Anterior cingulate cortex (tissue), 58 donors: ENCODE results near the gene BSDC1.
A peak's percentile ranks its signal among the peaks of the same experiment; 100 is the strongest.
"Not testable (repeated sequence)": the region's sequence is repeated elsewhere in the genome, so short reads cannot be mapped to it uniquely, and the experiment has no call there.

Source experiments
- DNase-seq, 58 donors: peaks; one replicate each; lab custom pipeline; 2025; lab: John Stamatoyannopoulos, UW

Gene BSDC1

GRCh38 chr1:32394141-32394889, at the start of gene BSDC1:
Gene BSDC1 (minus strand): TSS chr1:32394441. CDS start chr1:32394414, 27 bp downstream.
- peak; percentile 83 to 100 (median 98) for DNase-seq

GRCh38 chr1:32441467-32441866, 47.2 kb upstream of the BSDC1 start:
- not testable (repeated sequence) for DNase-seq

GRCh38 chr1:32438777-32439176, 44.5 kb upstream of the BSDC1 start:
- DNase-seq = not testable (repeated sequence)

DNA sequence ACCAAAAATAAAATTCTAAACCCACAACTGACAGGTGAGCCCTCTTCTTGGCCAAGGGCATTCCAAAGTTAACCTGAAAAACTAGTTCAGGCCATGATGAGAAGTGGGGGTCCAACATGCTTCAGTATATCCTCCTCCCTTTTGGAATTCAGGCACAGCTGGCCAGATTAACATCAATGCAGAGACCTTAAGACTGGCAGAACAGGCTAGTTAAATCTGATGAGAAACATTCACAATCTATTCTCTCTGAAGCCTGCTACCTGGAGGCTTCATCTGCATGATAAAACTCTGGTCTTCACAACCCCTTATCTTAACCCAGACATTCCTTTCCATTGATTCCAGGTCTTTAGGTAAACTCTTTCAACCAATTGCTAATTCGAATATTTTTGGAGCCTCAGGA, 43.9 kb upstream of the BSDC1 start:
- DNase-seq = no peak

- DNase-seq = no peak
Measured at GRCh38 chr1:32431736-32432400, 37.6 kb upstream of the BSDC1 start.

- no peak for DNase-seq
Measured at GRCh38 chr1:32427264-32427963, 33.2 kb upstream of the BSDC1 start.

GRCh38 chr1:32426489-32427255, 32.4 kb upstream of the BSDC1 start:
- DNase-seq = peak in 5 of 58 donors; percentile 3 to 44 (median 17)

DNA sequence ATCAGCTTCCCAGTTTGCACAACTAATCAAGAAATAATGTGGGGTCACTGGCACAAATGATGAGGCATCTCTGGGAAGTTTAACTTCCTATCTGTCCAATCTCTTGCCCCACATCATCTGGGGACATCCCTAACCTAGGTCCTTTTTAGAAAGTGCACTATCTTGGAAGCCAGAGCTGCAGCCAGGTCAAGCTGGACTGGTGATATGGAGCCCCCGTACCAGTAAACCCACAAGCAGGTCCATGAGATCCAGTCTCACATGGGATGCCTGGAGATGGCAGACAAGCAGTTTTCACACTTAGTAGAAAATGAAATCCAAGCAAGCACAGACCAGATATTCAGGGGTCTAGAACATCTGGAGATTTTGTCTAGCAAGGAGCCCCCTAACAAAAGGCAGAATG, 27.5 kb upstream of the BSDC1 start:
- no peak for DNase-seq

GRCh38 chr1:32414186-32414886, 20.1 kb upstream of the BSDC1 start:
- DNase-seq = no peak

- peak in 19 of 58 donors; percentile 1 to 34 (median 9) for DNase-seq
Measured at GRCh38 chr1:32413507-32414185, 19.4 kb upstream of the BSDC1 start.

GRCh38 chr1:32411261-32411660, 17.0 kb upstream of the BSDC1 start:
- no peak for DNase-seq

DNA sequence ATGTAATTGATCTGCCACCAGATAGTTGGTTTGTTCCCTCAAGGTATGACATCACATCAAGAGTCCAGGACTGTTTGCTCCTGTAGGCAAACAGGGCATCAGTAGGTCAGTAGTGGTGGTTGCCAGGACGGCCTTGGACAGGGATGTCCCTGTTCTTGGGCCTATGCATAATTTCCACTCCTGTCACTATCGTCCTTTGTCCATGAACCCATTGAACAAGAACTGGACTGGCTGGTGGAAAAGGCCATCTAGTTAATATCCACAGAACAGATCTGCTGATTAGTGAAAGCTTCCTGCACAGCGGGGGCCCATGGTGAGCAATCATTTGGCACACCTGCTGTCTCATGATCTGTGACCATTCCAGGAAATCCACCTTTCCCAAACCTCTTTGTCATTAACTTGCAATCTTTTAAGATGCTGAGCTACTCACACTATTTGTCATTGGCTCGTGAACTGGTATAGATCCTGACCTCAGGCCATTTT, 12.4 kb upstream of the BSDC1 start:
- DNase-seq = no peak

DNA sequence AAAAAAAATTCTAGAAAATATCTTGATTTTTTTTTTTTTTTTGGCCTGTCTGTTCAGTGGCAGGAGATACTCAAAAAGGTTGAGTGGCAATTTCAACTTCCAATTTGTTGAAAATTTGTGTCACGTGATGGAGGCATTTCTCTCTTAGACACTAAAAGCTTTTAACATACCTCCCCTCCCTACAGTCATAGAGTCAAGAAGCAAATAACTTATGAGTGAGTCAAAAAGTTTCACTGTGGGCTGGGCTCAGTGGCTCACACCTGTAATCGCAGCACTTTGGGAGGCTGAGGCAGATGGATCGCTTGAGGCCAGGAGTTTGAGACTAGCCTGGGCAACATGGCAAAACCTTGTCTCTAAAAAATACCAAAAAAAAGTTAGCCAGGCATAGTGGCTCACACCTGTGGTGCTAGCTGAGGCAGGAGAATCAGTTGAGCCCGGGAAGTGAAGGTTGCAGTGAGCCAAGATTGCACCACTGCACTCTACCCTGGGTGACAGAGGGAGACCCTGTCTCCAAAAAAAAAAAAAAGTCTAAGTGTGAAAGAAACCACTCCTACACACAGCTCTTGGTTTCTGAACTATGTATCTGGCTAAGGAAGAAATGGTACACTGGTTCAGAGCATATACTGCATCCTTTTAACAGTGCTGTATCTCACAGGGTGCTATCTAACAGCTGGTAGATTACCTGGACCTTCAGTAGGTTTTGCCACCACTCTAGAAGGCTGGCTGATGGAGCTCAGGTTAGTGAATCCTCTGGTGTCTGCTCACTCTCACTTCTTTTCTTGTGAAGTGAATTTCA, 11.6 kb upstream of the BSDC1 start:
- DNase-seq = no peak

- no peak for DNase-seq
Measured at GRCh38 chr1:32404946-32405345, 10.7 kb upstream of the BSDC1 start.

DNA sequence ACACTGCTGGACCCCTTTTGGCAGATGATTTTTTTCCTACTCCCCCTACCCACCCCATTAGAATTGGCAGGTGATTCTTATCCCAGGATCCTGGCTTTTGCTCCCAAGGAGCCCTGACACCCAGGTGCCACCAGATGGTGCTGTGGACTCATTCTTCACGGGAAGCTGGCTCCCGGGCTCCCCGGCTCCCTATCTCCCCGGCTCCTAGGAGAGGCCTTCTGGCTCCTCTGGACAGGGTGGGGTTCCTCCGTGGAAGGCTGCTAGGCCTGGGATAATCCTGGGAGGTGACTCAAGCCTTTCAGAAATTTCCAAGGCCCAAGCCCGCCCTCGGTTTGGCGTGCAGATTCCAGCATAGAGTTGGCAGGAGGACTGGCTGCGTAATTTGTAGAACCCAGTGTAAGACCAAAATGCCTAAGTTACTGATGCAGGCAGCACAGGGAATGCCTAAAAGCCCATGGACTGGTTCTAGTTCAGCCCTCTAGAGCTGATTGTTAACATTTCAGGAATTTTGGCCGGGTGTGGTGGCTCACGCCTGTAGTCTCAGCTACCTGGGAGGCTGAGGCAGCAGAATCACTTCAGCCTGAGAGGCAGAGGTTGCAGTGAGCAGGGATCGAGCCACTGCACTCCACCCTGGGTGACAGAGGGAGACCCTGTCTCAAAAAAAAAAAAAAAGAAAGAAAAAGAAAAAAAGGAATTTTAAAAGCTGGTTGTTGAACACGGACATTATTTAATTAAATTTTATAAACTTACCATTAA, 6.8 kb upstream of the BSDC1 start:
- peak in 57 of 58 donors; percentile 18 to 86 (median 66) for DNase-seq

GRCh38 chr1:32399843-32400242, 5.6 kb upstream of the BSDC1 start:
- no peak for DNase-seq

GRCh38 chr1:32398401-32398800, 4.2 kb upstream of the BSDC1 start:
- no peak for DNase-seq

GRCh38 chr1:32396524-32396923, 2.3 kb upstream of the BSDC1 start:
- not testable (repeated sequence) for DNase-seq
